ENCODE data around the gene IDUA.
A peak's percentile ranks its signal among the peaks of the same experiment; 100 is the strongest.
"Not testable (repeated sequence)": the region's sequence is repeated elsewhere in the genome, so short reads cannot be mapped to it uniquely, and the experiment has no call there.

Gene IDUA

DNA sequence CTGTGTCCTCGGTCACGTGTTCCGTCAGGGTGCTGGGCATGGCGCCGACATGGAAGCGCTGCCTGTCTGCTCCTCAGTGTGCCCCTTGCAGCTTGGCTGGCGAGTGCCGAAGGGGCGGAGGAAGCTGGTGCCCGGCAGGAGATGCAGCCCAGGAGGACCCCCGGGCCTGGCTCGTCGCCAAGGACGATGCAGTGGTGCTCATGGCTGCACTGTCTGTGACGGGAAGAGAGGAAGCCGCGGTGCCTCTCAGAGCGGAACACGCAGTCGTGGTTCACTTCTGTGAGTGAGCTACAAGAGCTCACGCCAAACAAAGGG, 62.7 kb downstream of the IDUA start:
- peak in 5 of 10 donors; percentile 11 to 80 (median 71) for DNase-seq

DNA sequence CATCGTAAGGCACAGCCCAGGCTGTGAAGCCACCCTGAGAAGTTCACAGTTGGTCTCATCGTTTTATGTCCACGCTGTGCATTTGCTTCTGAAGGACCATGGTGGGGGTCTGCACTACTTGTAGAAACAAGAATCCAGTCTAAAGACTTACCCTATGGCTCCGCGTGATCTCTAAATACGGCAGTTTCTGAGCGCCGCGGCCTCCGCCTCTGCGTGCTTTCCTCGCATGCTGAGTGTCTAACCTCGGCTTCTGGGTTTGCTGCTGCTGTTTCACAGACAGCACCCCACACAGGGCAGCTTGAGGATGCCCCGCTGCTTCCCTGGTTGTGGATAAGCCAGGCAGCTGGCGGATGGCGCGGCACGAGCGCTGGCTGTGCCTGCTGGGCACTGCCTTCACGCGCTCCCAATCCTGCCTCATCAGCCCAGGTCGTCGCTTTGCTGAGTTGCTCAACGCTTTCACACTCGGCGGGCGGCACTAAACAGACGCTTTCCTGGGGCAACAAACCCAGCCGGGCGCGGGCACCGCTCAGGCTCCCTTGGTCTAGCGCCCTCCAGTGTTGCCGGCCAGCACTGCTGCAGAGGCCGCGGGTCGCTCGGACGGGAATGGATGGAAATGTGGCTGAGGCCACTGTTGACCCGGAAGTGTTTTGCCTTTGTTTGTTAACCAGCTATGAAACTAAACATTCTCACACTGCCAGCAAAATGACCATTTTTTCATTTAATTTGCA, 63.8 kb downstream of the IDUA start:
- peak in 8 of 10 donors; percentile 57 to 96 (median 78) for DNase-seq

More for the DNA sequence above, 62.7 kb downstream of the IDUA start:
- intact Hi-C loops (cut with DNase I): loop anchor here (10.0 kb wide), 1 partner anchor 255 kb away; no protein-coding TSS in a partner anchor

DNA sequence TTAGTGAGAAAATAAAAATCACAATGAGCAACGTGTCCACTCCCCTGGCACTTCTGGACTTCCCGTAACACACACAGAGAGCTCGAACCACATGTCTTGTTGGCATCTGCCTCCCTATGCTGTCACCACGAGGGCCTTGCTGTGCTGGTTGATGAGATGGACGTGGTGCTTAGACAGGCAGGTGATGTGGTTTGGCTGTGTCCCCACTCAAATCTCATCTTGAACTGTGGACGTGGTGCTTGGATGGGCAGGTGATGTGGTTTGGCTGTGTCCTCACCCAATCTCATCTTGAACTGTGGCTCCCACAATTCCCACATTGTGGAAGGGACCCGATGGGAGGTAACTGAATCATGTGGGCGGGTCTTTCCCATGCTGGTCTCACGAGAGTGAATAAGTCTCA, 64.6 kb downstream of the IDUA start:
- intact Hi-C loops (cut with DNase I): no loop called here
- DNase-seq: peak in 3 of 10 donors; percentile 0 to 69 (median 51)

More for the DNA sequence above, 63.8 kb downstream of the IDUA start:
- intact Hi-C loops (cut with DNase I): no loop called here

DNA sequence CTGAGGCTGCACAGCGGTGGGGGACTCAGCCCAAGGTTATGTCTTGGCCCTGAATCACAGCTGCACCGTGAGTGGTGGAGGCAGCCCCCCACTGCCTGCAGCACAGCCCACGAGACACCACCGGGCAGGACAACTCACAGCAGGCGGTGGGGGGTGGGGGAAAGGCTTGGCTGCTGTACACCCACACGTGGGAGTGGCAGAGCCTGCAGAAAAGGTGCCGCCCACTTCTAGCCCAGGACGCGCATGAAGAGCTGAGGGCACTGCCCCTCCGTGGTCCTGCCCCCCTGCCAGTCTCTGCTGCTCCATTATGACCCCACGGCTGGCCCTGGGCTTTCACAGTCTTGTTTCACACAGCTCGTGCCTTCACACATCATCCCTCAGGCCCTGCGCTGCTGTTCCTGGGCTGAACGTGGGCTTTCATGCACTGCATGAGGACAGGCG, 65.4 kb downstream of the IDUA start:
- intact Hi-C loops (cut with DNase I): no loop called here
- peak in 5 of 10 donors; percentile 6 to 69 (median 60) for DNase-seq

DNA sequence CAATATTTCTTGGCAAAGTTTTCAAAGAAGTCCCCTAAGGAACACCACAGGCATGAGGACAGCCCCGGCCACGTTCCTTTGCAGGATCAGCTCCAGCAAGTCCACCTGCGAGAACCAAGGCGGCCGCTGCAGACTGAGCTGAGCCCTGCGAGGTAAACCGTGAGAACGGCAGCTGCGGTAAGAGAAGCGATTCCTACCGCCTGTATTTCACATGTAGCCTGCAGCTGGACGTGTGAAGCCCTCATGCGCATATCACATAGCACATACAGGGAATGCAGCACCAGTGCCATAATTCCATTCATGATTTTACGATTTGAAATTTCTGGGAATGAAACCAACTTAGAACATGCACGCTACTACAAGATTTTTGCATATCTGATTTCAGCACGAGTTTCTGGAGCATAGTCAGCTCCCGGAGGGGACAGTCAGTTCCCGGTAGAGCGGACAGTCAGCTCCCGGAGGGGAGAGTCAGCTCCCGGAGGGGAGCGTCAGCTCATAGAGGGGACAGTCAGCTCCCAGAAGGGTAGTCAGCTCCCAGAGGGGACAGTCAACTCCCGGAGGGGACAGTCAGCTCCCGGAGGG, 66.3 kb downstream of the IDUA start:
- DNase-seq: peak in 4 of 10 donors; percentile 7 to 83 (median 73)
- intact Hi-C loops (cut with DNase I): no loop called here

DNA sequence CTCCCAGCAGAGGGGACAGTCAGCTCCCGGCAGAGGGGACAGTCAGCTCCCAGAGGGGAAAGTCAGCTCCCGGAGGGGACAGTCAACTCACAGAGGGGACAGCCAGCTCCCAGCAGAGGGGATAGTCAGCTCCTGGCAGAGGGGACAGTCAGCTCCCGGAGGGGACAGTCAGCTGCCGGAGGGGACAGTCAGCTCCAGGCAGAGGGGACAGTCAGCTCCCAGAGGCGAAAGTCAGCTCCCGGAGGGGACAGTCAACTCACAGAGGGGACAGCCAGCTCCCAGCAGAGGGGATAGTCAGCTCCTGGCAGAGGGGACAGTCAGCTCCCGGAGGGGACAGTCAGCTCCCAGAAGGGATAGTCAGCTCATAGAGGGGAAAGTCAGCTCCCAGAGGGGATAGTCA, 67.0 kb downstream of the IDUA start:
- intact Hi-C loops (cut with DNase I): not testable (repeated sequence)
- DNase-seq: peak in 2 of 10 donors; percentile 18 to 56
